GM12891 (cell line): ENCODE data around the gene CNOT2.
"Not testable (repeated sequence)": the region's sequence is repeated elsewhere in the genome, so short reads cannot be mapped to it uniquely, and the experiment has no call there.

Experiments used
- DNase-seq: peaks from one replicate; pipeline ENCODE4 v3.0.0; 2011; ENCODE audit warnings: low spot score; ENCODE audit not compliant: insufficient read length
- FAIRE-seq: peaks from 2 replicates; lab custom pipeline; 2011; peaks lifted over from hg19 to GRCh38; lab: Jason Lieb, UNC
- PAX5 ChIP-seq: IDR thresholded peaks from 2 replicates; pipeline ENCODE4 v1.6.1; 2011; ENCODE audit warnings: low read length, moderate library complexity, mild to moderate bottlenecking; ENCODE audit not compliant: insufficient read depth, severe bottlenecking
- POLR2A ChIP-seq: IDR thresholded peaks from 2 replicates; pipeline ENCODE4 v1.6.1; 2011; ENCODE audit warnings: low read depth, low read length, control low read depth
- POLR2AphosphoS5 ChIP-seq: IDR thresholded peaks from 2 replicates; pipeline ENCODE4 v1.6.1; 2011; ENCODE audit warnings: low read depth, low read length, control low read depth
- POU2F2 ChIP-seq: IDR thresholded peaks from 2 replicates; pipeline ENCODE4 v1.6.1; 2011; ENCODE audit warnings: low read depth, mild to moderate bottlenecking, control low read depth, low read length, moderate library complexity
- SPI1 ChIP-seq: IDR thresholded peaks from 2 replicates; pipeline ENCODE4 v1.6.1; 2011; ENCODE audit warnings: low read depth, low read length, control low read depth
- TAF1 ChIP-seq: IDR thresholded peaks from 2 replicates; pipeline ENCODE4 v1.6.1; 2011; ENCODE audit warnings: low read depth, low read length, control low read depth

Gene CNOT2

GRCh38 chr12:70367258-70368141, 124.3 kb downstream of the CNOT2 start:
- TF ChIP-seq TAF1 (no peak), SPI1 (no peak), PAX5 (no peak), POU2F2 (no peak), POLR2A (no peak), POLR2AphosphoS5 (no peak)
- DNase-seq (no peak), FAIRE-seq (no peak)

GRCh38 chr12:70372881-70373280, 129.6 kb downstream of the CNOT2 start:
- no peak for TF ChIP-seq SPI1
- TF ChIP-seq POLR2AphosphoS5 = no peak
- TF ChIP-seq TAF1 = no peak
- no peak for TF ChIP-seq POLR2A
- TF ChIP-seq PAX5 = no peak
- TF ChIP-seq POU2F2 = no peak
- FAIRE-seq = no peak
- no peak for DNase-seq

DNA sequence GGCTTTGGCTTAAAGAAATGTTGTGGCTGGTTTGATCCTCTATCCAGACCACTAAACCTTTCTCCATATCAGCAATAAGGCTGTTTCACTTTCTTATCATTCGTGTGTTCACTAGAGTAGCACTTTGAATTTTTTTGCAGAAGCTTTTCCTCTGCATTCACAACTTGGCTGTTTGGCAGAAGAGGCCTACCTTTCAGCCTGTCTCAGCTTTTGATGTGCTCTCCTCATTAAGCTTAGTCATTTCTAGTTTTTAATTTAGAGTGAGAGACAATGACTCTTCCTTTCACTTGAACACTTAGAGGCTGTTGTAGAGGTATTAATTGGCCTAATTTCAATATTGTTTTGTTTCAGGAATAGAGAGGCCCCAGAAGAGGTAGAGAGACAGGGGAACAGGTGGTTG, 136.6 kb downstream of the CNOT2 start:
- DNase-seq (no peak), FAIRE-seq (no peak)
- TF ChIP-seq TAF1 (no peak), SPI1 (no peak), POLR2AphosphoS5 (no peak), POU2F2 (no peak)

DNA sequence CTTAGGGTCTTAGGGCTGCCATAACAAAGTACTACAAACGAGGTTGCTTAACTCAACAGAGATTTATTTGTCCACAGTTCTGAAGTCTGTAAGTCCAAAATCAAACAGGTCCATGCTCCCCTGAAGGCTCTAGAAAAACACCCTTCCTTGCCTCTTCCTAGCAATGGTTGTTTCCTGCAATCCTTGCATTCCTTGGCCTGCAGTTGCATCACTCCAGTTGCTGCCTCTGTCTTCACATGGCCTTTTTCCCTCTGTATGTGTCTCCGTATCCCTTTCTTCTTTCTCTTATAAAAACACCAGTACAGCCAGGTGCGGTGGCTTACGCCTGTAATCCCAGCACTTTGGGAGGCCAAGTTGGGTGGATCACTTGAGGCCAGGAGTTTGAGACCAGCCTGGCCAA, 140.3 kb downstream of the CNOT2 start:
- FAIRE-seq (no peak), DNase-seq (no peak)
- no peak for TF ChIP-seq POU2F2
- TF ChIP-seq TAF1 = no peak
- TF ChIP-seq PAX5 = no peak
- TF ChIP-seq SPI1 = no peak
- TF ChIP-seq POLR2AphosphoS5 = no peak
- TF ChIP-seq POLR2A = no peak

GRCh38 chr12:70383886-70384285, 140.7 kb downstream of the CNOT2 start:
- TF ChIP-seq PAX5 (no peak), POLR2AphosphoS5 (no peak), POLR2A (no peak), TAF1 (no peak), SPI1 (no peak), POU2F2 (no peak)
- FAIRE-seq (no peak), DNase-seq (no peak)

DNA sequence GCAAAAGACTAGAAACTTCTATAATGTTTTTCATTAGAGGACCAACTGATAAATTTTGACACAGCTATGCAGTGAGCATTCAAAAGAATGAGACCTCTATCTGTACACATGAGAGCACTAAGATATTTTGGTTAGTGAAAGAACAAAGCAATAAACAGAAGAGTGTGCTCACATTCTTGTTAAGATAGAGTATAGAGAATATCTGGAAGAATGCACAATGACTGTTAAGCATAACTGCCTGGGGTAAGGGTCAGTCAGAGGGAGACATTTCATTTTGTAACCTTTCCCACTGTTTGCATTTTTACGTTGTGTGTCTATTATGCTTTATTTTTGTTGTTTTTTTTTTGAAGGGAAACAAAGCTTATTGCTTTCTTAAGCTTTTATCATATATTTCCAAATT, 143.5 kb downstream of the CNOT2 start:
- no peak for FAIRE-seq
- TF ChIP-seq POU2F2 (no peak), PAX5 (no peak), SPI1 (no peak), POLR2A (no peak), TAF1 (no peak), POLR2AphosphoS5 (no peak)
- no peak for DNase-seq

GRCh38 chr12:70389678-70390077, 146.4 kb downstream of the CNOT2 start:
- TF ChIP-seq POLR2A (no peak), SPI1 (no peak), TAF1 (no peak), POU2F2 (no peak), POLR2AphosphoS5 (no peak), PAX5 (no peak)
- FAIRE-seq = no peak

DNA sequence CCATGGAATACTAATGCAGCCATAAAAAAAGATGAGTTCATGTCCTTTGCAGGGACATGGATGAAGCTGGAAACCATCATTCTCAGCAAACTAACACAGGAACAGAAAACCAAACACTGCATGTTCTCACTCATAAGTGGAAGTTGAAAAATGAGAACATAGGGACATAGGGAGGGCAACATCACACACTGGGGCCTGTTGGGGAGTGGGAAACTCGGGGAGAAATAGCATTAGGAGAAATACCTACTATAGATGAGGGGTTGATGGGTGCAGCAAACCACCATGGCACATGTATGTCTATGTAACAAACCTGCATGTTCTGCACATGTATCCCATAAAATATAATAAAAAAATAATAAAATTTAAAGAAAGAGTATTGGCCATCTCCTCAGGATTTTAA, 149.4 kb downstream of the CNOT2 start:
- FAIRE-seq, DNase-seq: not testable (repeated sequence)

More at GRCh38 chr12:70389678-70390077, 146.4 kb downstream of the CNOT2 start:
- no peak for DNase-seq

GRCh38 chr12:70393787-70394499, 150.7 kb downstream of the CNOT2 start:
- no peak for FAIRE-seq
- TF ChIP-seq SPI1 (no peak), POLR2A (no peak), TAF1 (no peak), PAX5 (no peak)
- DNase-seq = no peak

- TF ChIP-seq POU2F2 (no peak), PAX5 (no peak), SPI1 (no peak), POLR2AphosphoS5 (no peak), TAF1 (no peak), POLR2A (no peak)
- no peak for FAIRE-seq
- DNase-seq = no peak
Measured at GRCh38 chr12:70398002-70398401, 154.8 kb downstream of the CNOT2 start.
